HG03280 (cell line): ENCODE data around the gene MSH6.

ENCODE experiments used
- ATAC-seq: cut with Tn5 transposase; IDR thresholded peaks from one replicate; pipeline ENCODE4 v1.9.1; 2021; ENCODE audit warnings: mild to moderate bottlenecking, moderate library complexity; ENCODE audit not compliant: unreplicated experiment

MSH6 gene

DNA sequence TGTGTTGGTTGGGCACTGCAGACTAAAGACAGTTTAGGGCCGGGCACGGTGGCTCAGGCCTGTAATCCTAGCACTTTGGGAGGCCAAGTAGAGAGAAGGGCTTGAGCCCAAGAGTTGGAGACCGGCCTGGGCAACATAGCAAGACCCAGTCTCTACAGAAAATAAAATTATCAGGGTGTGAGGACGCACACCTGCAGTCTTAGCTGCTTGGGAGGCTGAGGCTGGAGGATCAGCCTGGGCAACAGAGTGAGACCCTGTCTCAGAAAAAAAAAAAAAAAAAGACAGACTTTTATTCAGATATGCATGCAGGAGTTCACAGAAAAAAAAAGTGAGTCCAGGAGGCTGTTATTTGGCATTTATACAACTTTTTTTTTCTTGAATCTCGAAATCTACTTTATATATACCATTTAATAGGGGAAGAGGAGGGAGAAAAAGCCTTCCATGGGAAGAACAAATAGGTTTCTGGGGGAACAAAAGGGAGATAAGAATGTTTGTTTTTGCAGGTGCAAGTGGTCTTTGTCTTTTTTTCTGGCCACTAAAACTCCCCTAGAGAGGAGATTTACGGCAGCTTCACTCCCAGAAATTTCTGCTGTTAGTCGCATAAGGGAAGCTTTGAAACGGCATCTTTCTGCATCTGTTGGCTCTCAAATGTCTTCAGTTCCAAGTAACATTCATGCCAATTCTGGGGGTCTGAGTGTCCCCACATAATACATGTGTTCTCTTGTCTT, 4.1 kb upstream of the MSH6 start:
- ATAC-seq: no peak

DNA sequence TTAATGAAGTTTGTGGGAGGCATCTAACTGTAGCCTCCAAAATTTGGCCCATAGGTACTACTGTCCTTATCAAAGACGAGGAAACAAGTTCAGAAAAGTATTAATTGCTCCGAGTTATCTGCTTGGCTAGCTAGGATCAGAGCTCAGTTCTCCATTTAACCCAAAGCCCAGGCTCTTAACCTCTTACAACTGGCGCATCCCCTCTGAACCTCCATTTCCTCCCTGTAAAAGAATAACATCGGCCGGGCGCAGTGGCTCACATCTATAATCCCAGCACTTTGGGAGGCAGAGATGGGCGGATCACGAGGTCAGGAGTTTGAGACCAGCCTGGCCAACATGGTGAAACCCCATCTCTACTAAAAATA, 3.5 kb upstream of the MSH6 start:
- ATAC-seq: no peak

DNA sequence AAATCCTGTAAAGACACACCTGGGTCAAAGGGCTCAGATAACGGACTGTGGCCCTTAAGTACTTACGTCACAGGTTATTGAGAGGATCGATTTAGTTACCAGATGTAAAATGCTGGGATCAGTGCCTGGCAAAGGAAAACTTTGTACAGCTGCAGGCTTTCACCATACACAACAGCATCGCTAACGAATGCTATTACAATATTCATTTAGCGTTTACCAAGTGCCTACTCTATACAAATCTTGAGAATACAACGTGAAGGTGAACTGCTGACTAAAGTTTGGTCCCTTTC, 619 bp upstream of the MSH6 start:
- ATAC-seq: no peak

- ATAC-seq: peak; percentile 28
Measured at GRCh38 chr2:47783486-47784351, 774 bp downstream of the MSH6 start.

- ATAC-seq: no peak
Measured at GRCh38 chr2:47784352-47784851, 1.5 kb downstream of the MSH6 start.

DNA sequence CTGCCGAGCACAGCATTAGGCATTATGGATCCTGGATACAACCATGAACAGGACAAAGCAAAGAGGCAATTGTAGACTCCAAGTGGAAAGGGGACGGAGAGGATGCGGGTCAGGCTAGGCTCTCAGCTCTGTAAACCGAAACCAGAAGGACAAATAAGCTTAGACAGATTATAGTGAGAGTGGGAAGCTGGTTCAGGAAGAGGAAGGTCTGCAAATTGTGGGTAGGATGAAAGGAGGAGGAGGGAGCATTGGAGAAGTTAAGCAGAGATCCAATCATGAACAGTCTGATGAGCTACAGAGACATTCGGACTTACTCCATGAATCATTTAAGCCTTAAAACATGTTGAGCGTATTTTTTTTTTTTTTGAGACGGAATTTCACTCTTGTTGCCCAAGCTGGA, 3.0 kb downstream of the MSH6 start:
- no peak for ATAC-seq

DNA sequence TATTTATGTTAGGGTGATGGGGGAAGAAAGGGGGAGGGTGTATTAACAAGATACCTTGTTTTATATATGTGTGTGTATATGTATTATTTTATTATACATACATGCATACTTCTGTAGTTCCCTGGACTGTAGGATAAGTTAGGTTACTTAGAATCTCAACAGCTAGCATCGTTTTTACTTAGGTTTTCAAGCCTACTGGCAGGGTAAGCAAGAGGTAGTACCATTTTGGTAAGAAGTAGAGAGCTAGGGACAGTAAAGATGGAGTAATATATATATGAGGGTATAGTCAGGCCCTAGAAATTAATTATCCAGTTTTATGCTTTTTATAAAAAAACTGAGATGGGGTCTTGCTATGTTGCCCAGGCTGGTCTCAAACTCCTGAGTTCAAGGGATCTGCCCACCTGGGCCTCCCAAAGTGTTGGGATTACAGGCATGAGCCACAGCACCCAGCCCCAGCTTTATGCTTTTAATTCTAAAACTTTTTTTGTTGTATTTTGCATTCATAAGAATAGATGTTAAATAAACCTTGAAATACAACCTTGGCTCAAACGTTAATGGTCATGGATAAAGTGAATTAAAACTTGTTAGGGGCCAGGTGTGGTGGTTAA, 13.2 kb downstream of the MSH6 start:
- ATAC-seq: no peak

DNA sequence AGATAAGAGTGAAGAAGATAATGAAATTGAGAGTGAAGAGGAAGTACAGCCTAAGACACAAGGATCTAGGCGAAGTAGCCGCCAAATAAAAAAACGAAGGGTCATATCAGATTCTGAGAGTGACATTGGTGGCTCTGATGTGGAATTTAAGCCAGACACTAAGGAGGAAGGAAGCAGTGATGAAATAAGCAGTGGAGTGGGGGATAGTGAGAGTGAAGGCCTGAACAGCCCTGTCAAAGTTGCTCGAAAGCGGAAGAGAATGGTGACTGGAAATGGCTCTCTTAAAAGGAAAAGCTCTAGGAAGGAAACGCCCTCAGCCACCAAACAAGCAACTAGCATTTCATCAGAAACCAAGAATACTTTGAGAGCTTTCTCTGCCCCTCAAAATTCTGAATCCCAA, 15.7 kb downstream of the MSH6 start:
- ATAC-seq: no peak

- ATAC-seq: no peak
Measured at GRCh38 chr2:47799031-47799609, 16.2 kb downstream of the MSH6 start.

DNA sequence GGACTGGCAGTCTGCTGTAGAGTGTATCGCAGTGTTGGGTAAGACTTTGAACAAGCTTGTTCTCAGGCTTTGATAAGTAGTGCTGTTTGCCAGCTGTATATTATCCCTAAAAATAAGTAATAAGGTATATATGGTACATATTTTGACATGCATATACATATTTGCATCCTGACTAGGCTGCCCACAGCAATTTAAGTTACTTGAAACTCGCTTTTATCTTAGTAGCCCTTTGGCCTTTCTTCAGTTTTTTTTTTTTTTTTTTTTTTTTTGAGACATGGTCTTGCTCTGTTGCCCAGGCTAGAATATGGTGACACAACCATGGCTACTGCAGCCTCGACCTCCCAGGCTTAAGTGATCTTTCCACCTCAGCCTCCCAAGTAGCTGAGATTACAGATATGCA, 18.2 kb downstream of the MSH6 start:
- no peak for ATAC-seq

- ATAC-seq: no peak
Measured at GRCh38 chr2:47803363-47803762, 20.4 kb downstream of the MSH6 start.

DNA sequence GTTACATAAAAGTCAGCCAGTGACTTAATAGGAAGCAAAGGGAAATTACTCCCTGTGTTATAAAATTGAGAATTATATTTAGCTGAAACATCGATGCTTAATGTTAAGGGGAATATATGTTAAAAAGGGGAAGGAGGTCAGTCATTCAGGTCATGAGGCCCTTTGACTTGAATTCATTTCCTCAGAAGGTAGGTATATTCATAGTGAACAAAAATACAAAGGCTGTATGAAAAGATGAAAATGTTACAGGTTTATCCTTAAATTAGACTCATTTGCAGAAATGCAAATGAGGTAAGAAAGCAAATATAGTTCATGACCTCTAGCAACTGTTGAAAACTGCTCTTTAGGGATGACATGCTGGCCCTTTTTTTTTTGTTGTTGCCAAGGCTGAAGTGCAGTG, 20.8 kb downstream of the MSH6 start:
- no peak for ATAC-seq

DNA sequence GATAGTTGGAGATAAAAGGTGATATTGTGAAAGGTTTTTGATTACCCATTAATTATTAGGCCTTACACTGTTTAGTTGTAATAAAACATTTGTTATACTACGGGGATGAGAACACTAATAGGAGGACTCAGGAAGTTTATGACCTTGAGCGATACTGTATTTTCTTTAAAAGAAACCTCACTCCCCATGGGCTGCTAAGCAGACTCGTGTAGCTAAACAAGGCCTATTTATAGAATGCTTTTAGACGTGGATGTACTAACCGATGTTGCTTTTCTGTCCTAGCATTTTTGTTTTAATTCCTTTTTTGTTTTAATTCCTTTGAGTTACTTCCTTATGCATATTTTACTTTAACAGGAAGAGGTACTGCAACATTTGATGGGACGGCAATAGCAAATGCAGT, 22.9 kb downstream of the MSH6 start:
- ATAC-seq: no peak

DNA sequence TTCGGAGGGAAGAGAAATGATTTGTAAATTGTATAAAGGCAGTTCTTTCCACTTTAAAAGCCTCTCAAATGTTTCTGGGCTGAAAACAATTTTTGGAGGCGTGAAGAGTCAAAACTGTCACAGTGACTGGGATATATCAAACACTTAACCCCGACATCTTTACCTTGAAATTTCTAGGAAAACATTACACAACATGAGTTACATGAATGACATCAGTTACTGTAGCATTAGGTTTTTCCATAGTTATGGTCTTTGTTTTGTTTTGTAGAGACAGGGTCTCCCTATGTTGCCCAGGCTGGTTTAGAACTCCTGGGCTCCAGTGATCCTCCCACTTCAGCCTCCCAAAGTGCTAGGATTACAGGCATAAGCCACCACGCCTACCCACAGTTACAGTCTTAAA, 25.7 kb downstream of the MSH6 start:
- no peak for ATAC-seq

GRCh38 chr2:47809903-47810302, 27.0 kb downstream of the MSH6 start:
- no peak for ATAC-seq

- ATAC-seq: no peak
Measured at GRCh38 chr2:47810850-47811249, 27.9 kb downstream of the MSH6 start.

- no peak for ATAC-seq
Measured at GRCh38 chr2:47811668-47812067, 28.7 kb downstream of the MSH6 start.

- ATAC-seq: no peak
Measured at GRCh38 chr2:47815764-47816163, 32.8 kb downstream of the MSH6 start.

DNA sequence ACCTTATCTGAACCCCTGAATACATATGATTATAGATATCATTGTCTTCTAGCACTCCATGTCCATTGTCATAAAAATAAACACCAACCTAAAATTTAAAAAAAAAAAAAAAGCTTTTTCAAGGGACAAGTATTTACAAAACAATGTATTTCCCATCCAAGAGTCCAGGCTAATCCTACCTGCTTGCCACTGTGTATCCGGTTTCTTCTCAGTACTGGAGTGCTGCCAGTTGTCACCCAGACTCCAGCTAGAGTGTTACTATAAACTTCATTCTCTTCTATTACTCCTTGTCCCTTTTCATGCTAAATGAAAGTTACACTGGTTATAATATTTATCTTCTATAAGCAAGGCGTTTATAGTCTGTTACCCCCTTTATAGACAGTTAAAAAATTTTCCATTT, 35.8 kb downstream of the MSH6 start:
- no peak for ATAC-seq

GRCh38 chr2:47819834-47820233, 36.9 kb downstream of the MSH6 start:
- no peak for ATAC-seq

DNA sequence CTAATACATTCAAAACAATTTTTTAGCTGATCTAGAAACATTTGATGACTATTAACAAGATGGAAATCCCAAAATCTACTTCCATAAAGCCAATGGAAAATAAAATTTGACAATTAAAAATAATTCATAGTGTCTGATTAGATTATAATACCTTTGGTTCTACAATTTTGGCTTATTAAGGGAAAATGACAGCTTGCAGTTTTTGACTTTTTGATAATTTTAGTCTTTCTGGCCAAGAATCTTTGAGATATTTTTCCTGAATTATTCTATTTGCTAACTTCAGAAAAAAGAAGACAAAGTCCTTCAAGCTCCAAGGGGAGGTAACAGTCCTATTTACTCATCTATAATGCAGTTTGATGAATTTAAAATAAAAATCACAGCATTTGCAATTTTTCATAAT, 39.6 kb downstream of the MSH6 start:
- ATAC-seq: no peak

DNA sequence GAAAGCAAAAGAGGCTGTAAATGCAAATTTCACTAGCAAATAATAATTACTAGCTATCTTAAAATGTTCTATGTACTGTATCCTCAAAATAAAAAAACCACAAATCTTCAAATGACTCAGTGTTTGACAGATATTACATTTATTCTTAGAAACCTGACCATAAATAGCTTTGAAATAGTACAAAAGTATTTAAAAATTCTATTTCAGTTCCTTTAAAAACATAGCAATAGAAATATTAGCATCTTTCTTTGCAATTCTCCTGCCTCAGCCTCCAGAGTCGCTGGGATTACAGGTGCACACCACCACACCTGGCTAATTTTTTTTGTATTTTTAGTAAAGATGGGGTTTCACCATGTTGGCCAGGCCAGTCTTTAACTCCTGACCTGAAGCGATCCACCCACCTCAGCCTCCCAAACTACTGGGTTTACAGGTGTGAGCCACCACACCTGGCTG, 50.6 kb downstream of the MSH6 start:
- ATAC-seq: peak; percentile 73
